Measurements from ENCODE around the gene STX7. TPM values are rescaled to one million over a fixed set of nuclear protein-coding genes. Genes with fewer than 3 reads are reported as not detected.

STX7 gene
- total RNA-seq, 1 donor: 27.2 TPM

GRCh38 chr6:132400883-132401617 lies 111.9 kb downstream of the STX7 start, which contains the start of gene MOXD1:
MOXD1 (minus strand) TSS chr6:132401475; CDS start chr6:132401426, 49 bp downstream.
- peak; percentile 22 for DNase-seq (ENCODE audit: low read depth)
- TF ChIP-seq, protein P1, sequence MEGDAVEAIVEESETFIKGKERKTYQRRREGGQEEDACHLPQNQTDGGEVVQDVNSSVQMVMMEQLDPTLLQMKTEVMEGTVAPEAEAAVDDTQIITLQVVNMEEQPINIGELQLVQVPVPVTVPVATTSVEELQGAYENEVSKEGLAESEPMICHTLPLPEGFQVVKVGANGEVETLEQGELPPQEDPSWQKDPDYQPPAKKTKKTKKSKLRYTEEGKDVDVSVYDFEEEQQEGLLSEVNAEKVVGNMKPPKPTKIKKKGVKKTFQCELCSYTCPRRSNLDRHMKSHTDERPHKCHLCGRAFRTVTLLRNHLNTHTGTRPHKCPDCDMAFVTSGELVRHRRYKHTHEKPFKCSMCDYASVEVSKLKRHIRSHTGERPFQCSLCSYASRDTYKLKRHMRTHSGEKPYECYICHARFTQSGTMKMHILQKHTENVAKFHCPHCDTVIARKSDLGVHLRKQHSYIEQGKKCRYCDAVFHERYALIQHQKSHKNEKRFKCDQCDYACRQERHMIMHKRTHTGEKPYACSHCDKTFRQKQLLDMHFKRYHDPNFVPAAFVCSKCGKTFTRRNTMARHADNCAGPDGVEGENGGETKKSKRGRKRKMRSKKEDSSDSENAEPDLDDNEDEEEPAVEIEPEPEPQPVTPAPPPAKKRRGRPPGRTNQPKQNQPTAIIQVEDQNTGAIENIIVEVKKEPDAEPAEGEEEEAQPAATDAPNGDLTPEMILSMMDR (IDR thresholded peaks at IDR 0.05; ENCODE audit: insufficient read depth, low read depth, low read length): no peak
- peak within 1 kb of the TSS; percentile 69 for H3K4me3 ChIP-seq (ENCODE audit: low read depth, low read length)

GRCh38 chr6:132400555-132400882 lies 112.4 kb downstream of the STX7 start:
- DNase-seq (ENCODE audit: low read depth): peak; percentile 11
- peak overlapping the region; percentile 69 for H3K4me3 ChIP-seq (ENCODE audit: low read depth, low read length)
- TF ChIP-seq, protein P1 (IDR thresholded peaks at IDR 0.05; ENCODE audit: insufficient read depth, low read depth, low read length): no peak

DNA sequence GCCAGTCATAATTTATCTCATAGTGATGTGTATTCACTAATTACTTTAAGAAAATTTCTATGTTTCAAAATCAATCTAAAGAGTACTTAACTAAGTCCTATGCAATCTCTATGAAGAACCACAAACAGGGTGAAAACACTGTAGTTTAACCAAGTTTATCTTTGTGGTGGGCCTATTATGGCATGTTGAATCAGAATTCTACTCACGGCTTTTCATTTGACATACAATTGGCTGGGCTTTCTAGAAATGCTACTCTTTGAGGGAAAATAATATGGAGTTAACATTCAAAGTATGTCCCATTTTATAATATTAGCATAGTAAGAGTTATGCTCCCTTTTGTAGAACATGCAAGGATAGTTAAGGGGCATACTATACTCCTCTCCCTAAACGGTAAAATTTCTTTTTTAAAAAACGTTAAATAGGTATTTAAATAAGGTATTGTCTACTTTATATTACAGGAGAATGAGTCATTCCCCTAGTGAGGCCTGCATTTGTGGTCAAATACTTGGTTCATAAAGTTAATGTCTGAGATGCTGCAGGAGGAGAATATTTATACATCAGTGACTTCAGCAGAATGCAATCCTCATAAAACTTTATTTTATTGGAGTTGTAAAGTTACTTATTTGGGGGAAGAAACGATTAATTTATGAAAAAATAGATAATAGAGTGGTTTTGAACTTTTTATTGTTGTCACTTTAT lies 113.4 kb downstream of the STX7 start:
- peak; percentile 74 for DNase-seq (ENCODE audit: low read depth)
- TF ChIP-seq, protein P1 (IDR thresholded peaks at IDR 0.05; ENCODE audit: insufficient read depth, low read depth, low read length): no peak
- no peak overlapping the region for H3K4me3 ChIP-seq (ENCODE audit: low read depth, low read length)

Small RNA genes within 50 kb of the gene (small RNA-seq; reads per million reads assigned to genes)
- gene TAAR7P: not detected

Other genes with a start within 250 kb of the STX7 start
- gene MOXD1, start 111.6 kb downstream of the STX7 start, total RNA-seq: 15.1 and 25.4 TPM in 2 replicates
- gene TAAR9, start 25.2 kb upstream of the STX7 start, total RNA-seq: not detected in 2 replicates
- not detected in 2 replicates for gene TAAR8, start 39.6 kb upstream of the STX7 start, total RNA-seq
- not detected in 2 replicates for gene TAAR6, start 57.2 kb upstream of the STX7 start, total RNA-seq
- not detected in 2 replicates for gene TAAR5, start 76.6 kb upstream of the STX7 start, total RNA-seq
- gene TAAR2, start 111.2 kb upstream of the STX7 start, total RNA-seq: not detected in 2 replicates
- not detected in 2 replicates for gene TAAR1, start 146.1 kb upstream of the STX7 start, total RNA-seq
- under 0.01 TPM in 2 replicates for gene VNN1, start 200.9 kb upstream of the STX7 start, total RNA-seq
- not detected in 2 replicates for gene VNN2, start 244.8 kb upstream of the STX7 start, total RNA-seq